Measurements from ENCODE around the gene MYMX.

DNA sequence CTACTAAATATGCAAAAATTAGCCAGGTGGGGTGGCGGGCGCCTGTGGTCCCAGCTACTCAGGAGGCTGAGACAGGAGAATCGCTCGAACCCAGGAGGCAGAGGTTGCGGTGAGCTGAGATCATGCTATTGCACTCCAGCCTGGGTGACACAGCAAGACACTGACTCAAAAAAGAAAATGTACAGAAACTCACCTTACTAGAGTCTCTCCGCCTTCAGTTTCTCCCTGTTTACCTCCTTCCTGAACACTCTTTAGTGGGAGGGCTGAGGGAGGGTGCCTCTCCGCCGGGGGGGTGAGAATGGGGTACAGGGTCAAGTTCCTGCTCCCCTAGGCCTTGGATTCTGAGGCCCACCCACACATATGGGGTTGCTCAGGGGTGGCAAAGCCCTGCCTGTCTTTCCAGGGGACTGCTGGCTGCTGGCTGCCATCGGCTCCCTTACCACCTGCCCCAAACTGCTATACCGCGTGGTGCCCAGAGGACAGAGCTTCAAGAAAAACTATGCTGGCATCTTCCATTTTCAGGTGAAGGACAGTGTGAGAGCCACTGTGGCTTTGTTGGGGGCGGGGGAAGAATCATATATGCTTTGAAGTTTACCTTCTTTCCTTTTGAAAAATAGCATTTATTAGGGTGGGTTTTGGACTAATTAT, 44.7 kb upstream of the MYMX start:
- TF ChIP-seq POLR2A (IDR thresholded peaks at IDR 0.05; ENCODE audit: low read length), result no peak
- TF ChIP-seq GATA1 (IDR thresholded peaks at IDR 0.05; ENCODE audit: low read depth, low read length), result no peak
